Caki2 (cell line): ENCODE measurements around the gene RASGRP4. TPM values are rescaled to one million over a fixed set of nuclear protein-coding genes. Genes with fewer than 3 reads are reported as not detected.
"Not testable (repeated sequence)": the region's sequence is repeated elsewhere in the genome, so short reads cannot be mapped to it uniquely, and the experiment has no call there.

Experiments
- DNase-seq: peaks from one replicate; pipeline ENCODE4 v3.0.0-alpha.2; 2015; ENCODE audit warnings: low read depth
- in situ Hi-C: cut with HindIII; loops from 2 replicates; pipeline ENCODE4 v1.10.0; 2016; ENCODE audit warnings: low sequenced_read_pairs, low pct_unique_long_range_greater_than_20kb, mixed read lengths
- total RNA-seq: library from RNA; depleted of rRNA; stranded (reverse); fragments of >200 nt; shearing (Covaris generic); gene quantifications from 2 replicates; pipeline ENCODE4 v1.2.3, GENCODE V29; 2014; ENCODE audit warnings: low replicate concordance

RASGRP4 gene
- total RNA-seq, 1 experiment from 2014 or later = not detected

DNA sequence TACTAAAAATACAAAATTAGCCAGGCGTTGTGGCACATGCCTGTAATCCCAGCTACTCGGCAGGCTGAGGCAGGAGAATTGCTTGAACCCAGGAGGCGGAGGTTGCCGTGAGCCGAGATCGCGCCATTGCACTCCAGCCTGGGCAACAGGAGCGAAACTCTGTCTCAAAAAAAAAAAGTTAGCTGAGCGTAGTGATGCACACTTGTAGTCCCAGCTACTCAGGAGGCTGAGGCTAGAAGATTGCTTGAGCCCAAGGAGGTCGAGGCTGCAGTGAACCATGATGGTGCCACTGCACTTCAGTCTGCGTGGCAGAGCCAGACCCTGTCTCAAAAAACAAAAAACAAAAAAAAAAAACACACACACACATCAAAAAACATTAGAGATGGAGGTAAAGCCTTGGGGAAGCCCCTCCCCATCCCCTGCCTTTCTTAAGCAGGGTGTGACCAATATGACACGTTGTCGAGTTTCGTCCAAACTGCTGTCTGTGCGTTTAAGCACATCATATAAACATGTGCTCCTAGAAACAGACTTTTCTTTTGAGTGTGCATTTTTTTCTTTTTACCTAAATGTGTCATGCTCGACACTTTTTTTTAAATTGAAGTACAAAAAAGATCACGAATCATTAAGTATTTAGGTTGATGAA is 1.1 kb upstream of the RASGRP4 start:
- in situ Hi-C loops, DNase-seq: not testable (repeated sequence)

- no peak for DNase-seq
- in situ Hi-C loops = no loop called here
These were observed 703 bp downstream of the RASGRP4 start for GRCh38 chr19:38425222-38425809.

DNA sequence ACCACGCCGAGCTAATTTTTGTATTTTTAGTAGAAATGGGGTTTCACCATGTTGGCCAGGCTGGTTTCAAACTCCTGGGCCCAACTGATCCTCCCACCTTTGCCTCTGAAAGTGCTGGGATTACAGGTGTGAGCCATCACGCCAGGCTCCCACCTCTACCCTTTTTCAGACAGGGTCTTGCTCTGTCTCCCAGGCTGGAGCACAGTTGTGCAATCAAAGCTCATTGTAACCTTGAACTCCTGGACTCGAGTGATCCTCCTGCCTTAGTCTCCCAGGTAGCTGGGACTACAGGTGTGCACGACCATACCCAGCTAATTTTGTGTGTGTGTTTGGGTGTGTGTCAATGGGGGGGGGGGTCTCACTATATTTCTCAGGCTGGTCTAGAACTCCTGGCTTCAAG is 1.7 kb downstream of the RASGRP4 start:
- in situ Hi-C loops = no loop called here
- DNase-seq = no peak

DNA sequence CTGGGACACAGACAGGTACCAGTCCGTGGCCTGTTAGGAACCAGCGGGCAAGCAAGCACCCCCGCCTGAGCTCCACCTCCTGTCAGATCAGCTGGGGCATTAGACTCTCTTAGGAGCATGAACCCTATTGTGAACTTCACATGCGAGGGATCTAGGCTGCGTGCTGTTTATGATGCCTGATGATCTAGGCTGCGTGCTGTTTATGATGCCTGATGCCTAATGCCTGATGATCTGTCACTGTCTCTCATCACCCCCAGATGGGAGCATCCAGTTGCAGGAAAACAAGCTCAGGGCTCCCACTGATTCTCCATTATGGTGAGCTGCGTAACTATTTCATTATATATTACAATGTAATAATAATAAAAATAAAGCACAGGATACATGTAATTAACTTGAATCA is 3.6 kb downstream of the RASGRP4 start:
- DNase-seq = no peak
- in situ Hi-C loops = no loop called here

GRCh38 chr19:38421856-38422255 is 4.2 kb downstream of the RASGRP4 start:
- DNase-seq = no peak
- in situ Hi-C loops = no loop called here

GRCh38 chr19:38420935-38421334 is 5.1 kb downstream of the RASGRP4 start:
- no peak for DNase-seq
- in situ Hi-C loops = no loop called here

DNA sequence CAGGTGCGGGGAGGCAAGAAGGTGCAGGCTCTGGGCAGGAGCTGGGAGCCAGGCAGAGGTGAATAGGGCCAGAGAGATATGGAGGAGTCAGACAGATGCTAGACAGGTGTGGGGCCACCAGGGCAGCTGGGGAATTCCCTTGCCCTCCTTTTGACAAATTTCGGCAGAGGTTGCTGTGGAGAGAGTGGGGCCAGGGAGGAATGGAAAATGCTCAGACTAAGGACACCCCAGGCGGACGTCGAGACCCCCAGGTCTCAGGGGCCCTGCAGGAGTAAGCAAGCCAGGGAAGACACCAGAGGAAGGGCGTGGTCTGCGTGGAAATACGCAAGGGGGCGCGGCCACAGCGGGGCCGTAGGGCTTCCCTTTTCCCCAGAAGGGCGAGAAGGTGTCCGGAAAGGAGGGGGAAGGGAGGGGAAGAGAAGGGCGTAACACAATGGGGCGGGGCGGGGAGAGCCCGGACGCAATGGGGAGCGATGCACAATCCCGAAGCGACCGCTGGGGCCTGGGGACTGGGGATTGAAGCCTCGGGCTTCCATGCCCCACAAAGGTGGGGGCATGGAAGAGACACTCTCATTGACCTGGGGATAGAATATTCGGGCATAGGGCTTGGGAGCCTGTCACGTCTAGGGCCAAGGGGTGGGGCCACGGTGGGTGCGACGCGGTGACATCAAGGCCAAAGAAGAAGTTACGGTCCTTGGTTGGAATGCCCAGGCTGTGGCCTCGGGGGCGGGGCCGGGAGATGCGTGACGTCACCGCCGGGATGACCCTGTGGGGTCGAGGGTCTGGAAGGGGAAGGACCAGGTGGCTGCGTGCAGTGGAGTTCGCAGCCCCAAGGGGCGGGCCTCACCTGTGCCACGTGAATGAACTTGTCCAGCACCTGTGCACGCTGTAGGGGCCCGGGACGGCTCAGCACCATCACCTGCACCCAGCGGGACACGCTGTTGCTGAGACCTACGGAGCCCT is 8.2 kb downstream of the RASGRP4 start:
- DNase-seq = no peak

GRCh38 chr19:38417146-38417543 is 8.9 kb downstream of the RASGRP4 start:
- DNase-seq = no peak
- in situ Hi-C loops = no loop called here

More for the DNA sequence above, 8.2 kb downstream of the RASGRP4 start:
- in situ Hi-C loops = no loop called here

- in situ Hi-C loops = no loop called here
- no peak for DNase-seq
These were observed 12.6 kb downstream of the RASGRP4 start for GRCh38 chr19:38413416-38413815.

DNA sequence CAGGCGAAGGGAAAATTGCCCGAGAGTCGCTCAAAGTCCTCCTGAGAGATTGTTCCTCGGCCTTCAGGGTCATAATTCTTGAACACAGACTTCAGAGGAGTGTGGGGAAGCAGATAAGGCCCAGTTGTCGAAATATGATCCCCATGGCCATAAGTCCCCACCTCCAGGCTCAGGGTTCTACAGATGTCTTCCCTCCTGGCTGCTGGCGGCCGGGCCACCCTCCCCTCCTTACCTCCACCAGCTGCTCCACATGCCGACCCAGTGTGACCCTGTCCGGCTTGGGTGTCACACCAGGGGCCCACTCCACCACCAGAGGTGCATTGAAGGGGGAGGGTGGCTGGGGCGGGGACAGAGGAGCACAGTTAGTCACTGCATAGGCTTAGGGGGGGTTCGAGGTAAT is 13.1 kb downstream of the RASGRP4 start:
- in situ Hi-C loops = no loop called here
- no peak for DNase-seq

- in situ Hi-C loops = no loop called here
- DNase-seq = no peak
These were observed 13.5 kb downstream of the RASGRP4 start for GRCh38 chr19:38412491-38412890.

DNA sequence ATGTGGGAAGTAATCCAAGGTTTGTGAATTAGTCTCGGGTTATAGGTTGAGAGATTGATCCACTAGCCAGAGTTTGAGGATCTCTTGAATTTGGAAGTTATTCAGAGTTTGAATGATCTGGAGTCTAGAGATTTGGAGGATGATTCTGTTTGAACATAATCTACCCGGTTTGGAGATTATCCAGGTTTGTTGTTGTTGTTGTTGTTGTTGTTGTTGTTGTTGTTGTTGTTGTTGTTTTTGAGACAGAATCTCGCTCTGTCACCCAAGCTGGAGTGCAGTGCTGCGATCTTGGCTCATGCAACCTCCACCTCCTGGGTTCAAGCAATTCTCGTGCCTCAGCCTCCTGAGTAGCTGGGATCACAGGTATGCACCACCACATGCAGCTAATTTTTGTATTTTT is 14.1 kb downstream of the RASGRP4 start:
- in situ Hi-C loops, DNase-seq: not testable (repeated sequence)

- in situ Hi-C loops = no loop called here
- DNase-seq = no peak
These were observed 14.8 kb downstream of the RASGRP4 start for GRCh38 chr19:38411041-38411712.

DNA sequence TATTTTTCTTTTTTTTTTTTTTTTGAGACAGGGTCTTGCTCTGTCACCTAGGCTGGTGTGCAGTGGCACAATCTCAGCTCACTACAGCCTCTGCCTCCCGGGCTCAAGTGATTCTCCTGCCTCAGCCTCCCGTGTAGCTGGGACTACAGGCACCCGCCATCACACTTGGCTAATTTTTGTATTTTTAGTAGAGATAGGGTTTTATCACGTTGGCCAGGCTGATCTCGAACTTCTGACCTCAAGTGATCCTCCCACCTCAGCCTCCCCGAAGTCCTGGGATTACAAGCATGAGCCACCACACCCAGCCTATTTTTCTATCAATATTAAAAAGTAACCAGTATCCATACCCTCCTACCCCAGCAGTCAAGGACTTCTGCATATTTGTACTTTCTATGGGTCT is 15.6 kb downstream of the RASGRP4 start:
- DNase-seq, in situ Hi-C loops: not testable (repeated sequence)

- no peak for DNase-seq
These were observed 16.3 kb downstream of the RASGRP4 start for GRCh38 chr19:38409631-38410133.

GRCh38 chr19:38405276-38405675 is 20.7 kb downstream of the RASGRP4 start:
- in situ Hi-C loops = no loop called here
- DNase-seq = no peak

More at GRCh38 chr19:38409631-38410133, 16.3 kb downstream of the RASGRP4 start:
- in situ Hi-C loops = no loop called here

GRCh38 chr19:38404858-38405257 is 21.2 kb downstream of the RASGRP4 start:
- in situ Hi-C loops = no loop called here

DNA sequence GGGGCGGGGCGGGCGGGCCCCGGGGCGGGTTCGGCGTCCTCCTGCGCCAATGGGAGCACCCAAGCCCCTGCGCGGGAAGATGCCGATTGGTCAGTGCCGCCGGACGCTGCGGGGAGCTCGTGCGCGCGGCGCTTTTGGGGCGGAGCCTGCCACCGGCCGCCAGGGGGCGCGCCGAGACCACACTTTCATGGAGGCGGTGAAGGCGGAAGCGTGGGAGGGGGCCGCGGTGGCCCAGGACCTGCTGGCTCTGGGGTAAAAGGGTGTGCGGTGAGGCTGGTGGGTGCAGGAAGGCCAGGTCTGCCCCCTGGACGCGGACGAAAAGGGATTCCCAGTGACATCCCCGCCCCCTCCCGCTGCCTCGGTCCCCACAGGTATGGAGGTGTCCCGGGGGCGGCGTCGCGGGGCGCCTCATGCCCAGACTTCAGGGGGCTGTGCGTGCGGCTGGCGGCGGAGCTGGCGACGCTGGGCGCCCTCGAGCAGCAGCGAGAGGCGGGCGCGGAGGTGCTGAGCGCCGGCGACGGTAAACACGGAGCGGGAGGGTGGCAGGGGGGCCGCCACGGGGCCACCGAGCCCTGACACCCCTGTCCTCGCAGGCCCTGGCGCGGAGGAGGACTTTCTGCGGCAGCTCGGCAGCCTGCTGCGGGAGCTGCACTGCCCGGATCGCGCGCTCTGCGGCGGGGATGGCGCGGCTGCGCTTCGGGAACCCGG is 22.9 kb downstream of the RASGRP4 start, which contains the start of gene FAM98C:
TSS of gene FAM98C (plus strand) at position 127 of the 708 bp plus-strand sequence. CDS start at position 188, 61 bp downstream.
- in situ Hi-C loops = no loop called here
- peak; percentile 98 for DNase-seq

More at GRCh38 chr19:38404858-38405257, 21.2 kb downstream of the RASGRP4 start:
- DNase-seq = no peak
